Measurements from ENCODE around the gene PPFIBP2. TPM values are rescaled to one million over a fixed set of nuclear protein-coding genes. Genes with fewer than 3 reads are reported as not detected.

Gene PPFIBP2
- 64.1 and 66.4 TPM in 2 replicates for total RNA-seq
- long read RNA-seq, transcript PPFIBP2-216 (20 exons, 2,965 nt), result major isoform, 171 of 332 reads
- long read RNA-seq, transcript PPFIBP2-201 (24 exons, 3,557 nt), result minor isoform, 21 of 332 reads
- long read RNA-seq, partial matches to known transcripts, result 28 of 332 reads
- long read RNA-seq, other reads (novel, unspliced or antisense), result 111 of 332 reads

DNA sequence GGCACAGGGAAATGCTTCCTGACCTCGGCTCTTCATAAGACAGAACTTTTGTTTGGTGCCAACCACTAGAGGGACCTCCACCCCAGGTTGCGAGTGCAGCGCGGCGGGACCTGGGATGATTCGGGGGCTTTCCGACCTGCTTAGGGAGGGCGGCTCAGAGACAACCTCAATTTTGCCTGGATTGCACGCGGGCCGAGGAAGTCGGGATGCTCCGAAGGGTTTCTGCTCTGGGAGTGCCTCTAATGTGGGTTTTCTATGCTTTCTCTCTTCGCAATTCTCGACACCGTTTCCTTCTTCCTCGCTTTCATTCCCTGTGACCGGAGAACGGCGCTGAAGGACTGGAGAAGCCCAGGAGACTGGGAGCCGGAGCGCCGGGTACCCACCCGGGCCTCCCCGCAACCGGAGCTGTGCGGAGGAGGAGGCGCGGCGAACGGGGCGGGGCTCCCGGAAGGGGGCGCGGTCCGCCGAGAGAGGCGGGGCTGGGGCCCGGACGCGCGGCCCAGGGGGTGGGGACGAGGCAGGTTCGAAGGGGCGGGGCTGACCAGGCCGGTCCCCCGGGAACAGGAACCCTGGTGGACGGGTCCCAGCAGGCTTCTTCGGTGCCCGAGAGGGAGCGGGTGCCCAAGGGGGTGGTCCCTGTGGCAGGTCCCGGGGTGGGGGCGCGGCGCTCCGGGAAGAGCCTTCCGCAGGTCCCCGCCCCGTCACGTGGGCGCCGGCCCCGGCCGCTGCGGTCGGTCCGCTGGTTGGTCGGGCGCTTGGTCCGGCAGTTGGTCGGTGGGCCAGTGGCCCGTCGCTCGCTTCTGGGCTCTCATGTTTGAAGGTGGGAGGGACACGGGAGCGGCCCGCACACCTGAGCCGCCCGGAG lies at the start of gene PPFIBP2:
Gene PPFIBP2, plus strand, starts transcription at position 766 of the 865 bp plus-strand sequence. CDS start 35,477 bp downstream, outside the sequence.
- peaks cover 32% of the 10 kb centered on the region for H3K4me1 Mint-ChIP-seq (ENCODE audit: low read depth)

DNA sequence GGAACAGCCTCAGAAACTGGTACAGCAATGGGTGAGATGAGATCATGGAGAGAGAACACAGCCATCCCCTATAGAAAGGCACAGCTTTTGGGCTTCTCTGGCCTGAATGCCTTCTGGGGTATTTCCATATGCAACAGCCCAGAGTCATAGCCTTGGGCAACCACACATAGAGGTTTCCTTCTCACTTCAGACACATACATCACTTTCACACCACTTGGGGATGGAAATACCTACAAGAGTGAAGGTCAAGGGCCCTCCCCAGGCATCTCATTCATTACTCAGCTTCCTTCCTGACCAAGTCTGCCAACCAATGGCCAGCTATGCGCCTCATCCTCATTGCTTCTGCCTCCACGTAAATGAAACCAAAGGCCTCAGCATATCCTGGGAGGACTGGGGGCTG lies 46.1 kb upstream of the PPFIBP2 start:
- H3K4me1 Mint-ChIP-seq (ENCODE audit: low read depth), result no peaks in the 10 kb centered on the region
- H3K36me3 Mint-ChIP-seq (ENCODE audit: insufficient read depth), result no peaks in the 10 kb centered on the region
- DNase-seq (ENCODE audit: low spot score, unreplicated experiment), result no peak
- H3K27me3 Mint-ChIP-seq, result no peaks in the 10 kb centered on the region
- no peaks in the 10 kb centered on the region for H3K9me3 Mint-ChIP-seq (ENCODE audit: low read depth)
- no peak overlapping the region for H3K27ac Mint-ChIP-seq
- no peak overlapping the region for H3K4me3 Mint-ChIP-seq (ENCODE audit: low read depth)
- TF ChIP-seq, protein P1, sequence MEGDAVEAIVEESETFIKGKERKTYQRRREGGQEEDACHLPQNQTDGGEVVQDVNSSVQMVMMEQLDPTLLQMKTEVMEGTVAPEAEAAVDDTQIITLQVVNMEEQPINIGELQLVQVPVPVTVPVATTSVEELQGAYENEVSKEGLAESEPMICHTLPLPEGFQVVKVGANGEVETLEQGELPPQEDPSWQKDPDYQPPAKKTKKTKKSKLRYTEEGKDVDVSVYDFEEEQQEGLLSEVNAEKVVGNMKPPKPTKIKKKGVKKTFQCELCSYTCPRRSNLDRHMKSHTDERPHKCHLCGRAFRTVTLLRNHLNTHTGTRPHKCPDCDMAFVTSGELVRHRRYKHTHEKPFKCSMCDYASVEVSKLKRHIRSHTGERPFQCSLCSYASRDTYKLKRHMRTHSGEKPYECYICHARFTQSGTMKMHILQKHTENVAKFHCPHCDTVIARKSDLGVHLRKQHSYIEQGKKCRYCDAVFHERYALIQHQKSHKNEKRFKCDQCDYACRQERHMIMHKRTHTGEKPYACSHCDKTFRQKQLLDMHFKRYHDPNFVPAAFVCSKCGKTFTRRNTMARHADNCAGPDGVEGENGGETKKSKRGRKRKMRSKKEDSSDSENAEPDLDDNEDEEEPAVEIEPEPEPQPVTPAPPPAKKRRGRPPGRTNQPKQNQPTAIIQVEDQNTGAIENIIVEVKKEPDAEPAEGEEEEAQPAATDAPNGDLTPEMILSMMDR (IDR thresholded peaks at IDR 0.05; ENCODE audit: unreplicated experiment), result no peak

More for the DNA sequence above, at the start of gene PPFIBP2:
- peaks cover 33% of the 10 kb centered on the region for H3K27me3 Mint-ChIP-seq
- H3K27ac Mint-ChIP-seq, result peak within 1 kb of the TSS; percentile 93
- peak; percentile 74 for DNase-seq (ENCODE audit: low spot score, unreplicated experiment)
- H3K36me3 Mint-ChIP-seq (ENCODE audit: insufficient read depth), result no peaks in the 10 kb centered on the region
- TF ChIP-seq, protein P1 (IDR thresholded peaks at IDR 0.05; ENCODE audit: unreplicated experiment), result peak; percentile 75
- H3K4me3 Mint-ChIP-seq (ENCODE audit: low read depth), result peak within 1 kb of the TSS; percentile 87
- H3K9me3 Mint-ChIP-seq (ENCODE audit: low read depth), result peaks cover 2% of the 10 kb centered on the region

DNA sequence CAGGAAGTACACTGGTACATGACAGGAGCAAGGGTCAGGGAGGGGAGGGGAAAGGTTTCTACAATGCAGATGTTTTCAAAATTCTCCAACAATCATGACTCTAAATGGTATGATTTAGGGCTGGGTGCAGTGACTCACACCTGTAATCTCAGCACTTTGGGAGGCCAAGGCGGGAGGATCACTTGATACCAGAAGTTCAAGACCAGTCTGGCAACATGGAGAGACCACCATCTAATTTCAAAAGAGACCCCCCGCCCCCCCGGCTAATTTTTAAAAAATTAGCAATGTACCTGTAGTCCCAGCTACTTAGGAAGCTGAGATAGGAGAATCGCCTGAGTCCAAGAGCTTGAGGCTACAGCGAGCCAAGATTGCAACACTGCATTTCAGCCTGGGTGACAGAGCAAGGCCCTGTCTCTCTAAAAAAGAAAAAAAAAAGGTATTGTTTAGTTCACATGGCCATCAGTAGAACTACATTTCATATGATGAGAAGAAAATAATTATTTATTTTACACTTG lies 44.4 kb upstream of the PPFIBP2 start:
- Mint-ChIP-seq H3K4me1 (ENCODE audit: low read depth) (no peaks in the 10 kb centered on the region), H3K4me3 (ENCODE audit: low read depth) (no peak overlapping the region), H3K27me3 (no peaks in the 10 kb centered on the region), H3K36me3 (ENCODE audit: insufficient read depth) (no peaks in the 10 kb centered on the region), H3K27ac (no peak overlapping the region), H3K9me3 (ENCODE audit: low read depth) (no peaks in the 10 kb centered on the region)
- TF ChIP-seq, protein P1 (IDR thresholded peaks at IDR 0.05; ENCODE audit: unreplicated experiment), result no peak
- no peak for DNase-seq (ENCODE audit: low spot score, unreplicated experiment)

DNA sequence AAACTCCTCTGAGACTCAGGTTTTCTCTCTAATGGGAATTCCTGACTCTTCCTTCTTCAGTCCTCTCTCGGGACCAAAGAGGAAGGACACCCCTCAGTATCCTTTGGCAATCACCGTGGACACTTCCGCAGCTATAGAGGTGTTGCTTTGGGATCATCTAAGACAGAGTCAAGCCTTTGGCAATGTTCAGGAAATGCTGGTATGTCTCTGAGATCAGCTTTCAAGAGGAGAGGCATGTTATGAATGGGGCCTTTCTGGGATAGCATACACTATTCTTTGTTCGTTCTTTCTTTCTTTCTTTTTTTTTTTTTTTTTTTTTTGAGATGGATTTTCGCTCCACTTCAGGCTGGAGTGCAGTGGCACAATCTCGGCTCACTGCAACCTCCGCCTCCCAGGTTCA lies 42.7 kb upstream of the PPFIBP2 start:
- Mint-ChIP-seq H3K9me3 (ENCODE audit: low read depth) (no peaks in the 10 kb centered on the region), H3K36me3 (ENCODE audit: insufficient read depth) (no peaks in the 10 kb centered on the region), H3K4me1 (ENCODE audit: low read depth) (no peaks in the 10 kb centered on the region), H3K27me3 (no peaks in the 10 kb centered on the region), H3K4me3 (ENCODE audit: low read depth) (no peak overlapping the region), H3K27ac (no peak overlapping the region)
- DNase-seq (ENCODE audit: low spot score, unreplicated experiment), result no peak
- TF ChIP-seq, protein P1 (IDR thresholded peaks at IDR 0.05; ENCODE audit: unreplicated experiment), result no peak

DNA sequence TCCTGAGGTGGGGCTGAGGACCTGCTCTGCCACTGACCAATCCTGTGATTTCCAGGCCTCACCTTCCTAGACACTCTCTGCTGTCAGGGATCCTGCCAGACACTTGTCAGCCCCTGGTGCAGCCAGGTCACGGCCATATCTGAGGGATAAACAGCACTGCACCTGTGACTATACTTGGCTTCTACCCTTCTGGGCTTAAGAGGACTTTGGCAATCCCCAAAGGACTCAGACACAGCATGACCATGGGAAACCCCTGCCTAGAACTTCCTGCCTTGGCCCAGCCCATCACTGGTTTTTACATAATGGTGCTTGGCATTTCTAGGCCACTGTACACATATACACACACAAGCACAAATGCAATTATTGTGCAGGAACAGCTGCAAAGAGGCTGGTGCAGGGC lies 40.1 kb upstream of the PPFIBP2 start:
- H3K4me1 Mint-ChIP-seq (ENCODE audit: low read depth), result no peaks in the 10 kb centered on the region
- H3K9me3 Mint-ChIP-seq (ENCODE audit: low read depth), result no peaks in the 10 kb centered on the region
- H3K27me3 Mint-ChIP-seq, result no peaks in the 10 kb centered on the region
- no peak overlapping the region for H3K4me3 Mint-ChIP-seq (ENCODE audit: low read depth)
- no peaks in the 10 kb centered on the region for H3K36me3 Mint-ChIP-seq (ENCODE audit: insufficient read depth)
- H3K27ac Mint-ChIP-seq, result no peak overlapping the region
- TF ChIP-seq, protein P1 (IDR thresholded peaks at IDR 0.05; ENCODE audit: unreplicated experiment), result no peak
- no peak for DNase-seq (ENCODE audit: low spot score, unreplicated experiment)

Measured in progenitor cell of endocrine pancreas (in vitro differentiated cells).